Measurements from ENCODE around the gene ROR1. TPM values are rescaled to one million over a fixed set of nuclear protein-coding genes. Genes with fewer than 3 reads are reported as not detected.

ROR1 gene
- total RNA-seq, 1 donor = 52.5 TPM

GRCh38 chr1:63977466-63977865 is 203.6 kb downstream of the ROR1 start:
- H3K27ac ChIP-seq (ENCODE audit: low read depth, low read length) = no peak overlapping the region
- H3K4me2 ChIP-seq (ENCODE audit: insufficient read depth, low read length) = no peak overlapping the region
- peaks cover 10% of the 10 kb centered on the region for H4K20me1 ChIP-seq (ENCODE audit: insufficient read depth, low read length)

GRCh38 chr1:63980740-63981407 is 207.1 kb downstream of the ROR1 start:
- Histone ChIP-seq H3K4me2 (ENCODE audit: insufficient read depth, low read length) (no peak overlapping the region), H3K4me1 (ENCODE audit: insufficient read depth, low read length) (peaks cover 45% of the 10 kb centered on the region), H3K9me3 (ENCODE audit: low read depth, low read length) (no peaks in the 10 kb centered on the region), H4K20me1 (ENCODE audit: insufficient read depth, low read length) (peaks cover 16% of the 10 kb centered on the region), H3K27me3 (ENCODE audit: insufficient read depth, low read length) (no peaks in the 10 kb centered on the region), H3K36me3 (ENCODE audit: insufficient read depth, low read length) (no peaks in the 10 kb centered on the region), H3K4me3 (ENCODE audit: insufficient read depth, low read length) (no peak overlapping the region), H3K79me2 (ENCODE audit: insufficient read depth, low read length) (peaks cover 21% of the 10 kb centered on the region), H2AFZ (ENCODE audit: low read length) (no peak overlapping the region), H3K27ac (ENCODE audit: low read depth, low read length) (no peak overlapping the region)
- DNase-seq (ENCODE audit: insufficient read length, low spot score, missing footprints) = no peak
- TF ChIP-seq CTCF (IDR thresholded peaks at IDR 0.05; ENCODE audit: extremely low read depth, low read depth, low read length) = no peak

More at GRCh38 chr1:63977466-63977865, 203.6 kb downstream of the ROR1 start:
- Histone ChIP-seq H3K9me3 (ENCODE audit: low read depth, low read length) (no peaks in the 10 kb centered on the region), H2AFZ (ENCODE audit: low read length) (no peak overlapping the region), H3K4me1 (ENCODE audit: insufficient read depth, low read length) (peaks cover 32% of the 10 kb centered on the region), H3K4me3 (ENCODE audit: insufficient read depth, low read length) (no peak overlapping the region), H3K79me2 (ENCODE audit: insufficient read depth, low read length) (peaks cover 30% of the 10 kb centered on the region), H3K27me3 (ENCODE audit: insufficient read depth, low read length) (no peaks in the 10 kb centered on the region), H3K36me3 (ENCODE audit: insufficient read depth, low read length) (no peaks in the 10 kb centered on the region)
- TF ChIP-seq CTCF (IDR thresholded peaks at IDR 0.05; ENCODE audit: extremely low read depth, low read depth, low read length) = no peak
- DNase-seq (ENCODE audit: insufficient read length, low spot score, missing footprints) = no peak

- no peak for TF ChIP-seq CTCF (IDR thresholded peaks at IDR 0.05; ENCODE audit: extremely low read depth, low read depth, low read length)
- Histone ChIP-seq H3K4me2 (ENCODE audit: insufficient read depth, low read length) (no peak overlapping the region), H4K20me1 (ENCODE audit: insufficient read depth, low read length) (peaks cover 16% of the 10 kb centered on the region), H3K4me3 (ENCODE audit: insufficient read depth, low read length) (no peak overlapping the region), H3K79me2 (ENCODE audit: insufficient read depth, low read length) (peaks cover 20% of the 10 kb centered on the region), H3K27ac (ENCODE audit: low read depth, low read length) (no peak overlapping the region), H3K9me3 (ENCODE audit: low read depth, low read length) (no peaks in the 10 kb centered on the region), H2AFZ (ENCODE audit: low read length) (no peak overlapping the region), H3K36me3 (ENCODE audit: insufficient read depth, low read length) (no peaks in the 10 kb centered on the region), H3K4me1 (ENCODE audit: insufficient read depth, low read length) (peaks cover 41% of the 10 kb centered on the region), H3K27me3 (ENCODE audit: insufficient read depth, low read length) (no peaks in the 10 kb centered on the region)
- no peak for DNase-seq (ENCODE audit: insufficient read length, low spot score, missing footprints)
Observed at GRCh38 chr1:63981408-63981773, 207.6 kb downstream of the ROR1 start.

GRCh38 chr1:63982201-63982600 is 208.4 kb downstream of the ROR1 start:
- Histone ChIP-seq H3K9me3 (ENCODE audit: low read depth, low read length) (no peaks in the 10 kb centered on the region), H3K4me3 (ENCODE audit: insufficient read depth, low read length) (no peak overlapping the region), H2AFZ (ENCODE audit: low read length) (no peak overlapping the region), H3K27me3 (ENCODE audit: insufficient read depth, low read length) (no peaks in the 10 kb centered on the region), H4K20me1 (ENCODE audit: insufficient read depth, low read length) (peaks cover 16% of the 10 kb centered on the region), H3K79me2 (ENCODE audit: insufficient read depth, low read length) (peaks cover 21% of the 10 kb centered on the region), H3K4me2 (ENCODE audit: insufficient read depth, low read length) (no peak overlapping the region), H3K27ac (ENCODE audit: low read depth, low read length) (no peak overlapping the region), H3K36me3 (ENCODE audit: insufficient read depth, low read length) (no peaks in the 10 kb centered on the region), H3K4me1 (ENCODE audit: insufficient read depth, low read length) (peaks cover 47% of the 10 kb centered on the region)
- no peak for DNase-seq (ENCODE audit: insufficient read length, low spot score, missing footprints)
- TF ChIP-seq CTCF (IDR thresholded peaks at IDR 0.05; ENCODE audit: extremely low read depth, low read depth, low read length) = no peak

Data from osteoblast (primary cell).